GM19324 (cell line): ENCODE results near the gene RAX.
A peak's percentile ranks its signal among the peaks of the same experiment; 100 is the strongest.
"Not testable (repeated sequence)": the region's sequence is repeated elsewhere in the genome, so short reads cannot be mapped to it uniquely, and the experiment has no call there.

Experiments
- ATAC-seq: cut with Tn5 transposase; IDR thresholded peaks from one replicate; pipeline ENCODE4 v1.9.1; 2021; ENCODE audit warnings: mild to moderate bottlenecking, moderate library complexity; ENCODE audit not compliant: unreplicated experiment, low FRiP score

Gene RAX

DNA sequence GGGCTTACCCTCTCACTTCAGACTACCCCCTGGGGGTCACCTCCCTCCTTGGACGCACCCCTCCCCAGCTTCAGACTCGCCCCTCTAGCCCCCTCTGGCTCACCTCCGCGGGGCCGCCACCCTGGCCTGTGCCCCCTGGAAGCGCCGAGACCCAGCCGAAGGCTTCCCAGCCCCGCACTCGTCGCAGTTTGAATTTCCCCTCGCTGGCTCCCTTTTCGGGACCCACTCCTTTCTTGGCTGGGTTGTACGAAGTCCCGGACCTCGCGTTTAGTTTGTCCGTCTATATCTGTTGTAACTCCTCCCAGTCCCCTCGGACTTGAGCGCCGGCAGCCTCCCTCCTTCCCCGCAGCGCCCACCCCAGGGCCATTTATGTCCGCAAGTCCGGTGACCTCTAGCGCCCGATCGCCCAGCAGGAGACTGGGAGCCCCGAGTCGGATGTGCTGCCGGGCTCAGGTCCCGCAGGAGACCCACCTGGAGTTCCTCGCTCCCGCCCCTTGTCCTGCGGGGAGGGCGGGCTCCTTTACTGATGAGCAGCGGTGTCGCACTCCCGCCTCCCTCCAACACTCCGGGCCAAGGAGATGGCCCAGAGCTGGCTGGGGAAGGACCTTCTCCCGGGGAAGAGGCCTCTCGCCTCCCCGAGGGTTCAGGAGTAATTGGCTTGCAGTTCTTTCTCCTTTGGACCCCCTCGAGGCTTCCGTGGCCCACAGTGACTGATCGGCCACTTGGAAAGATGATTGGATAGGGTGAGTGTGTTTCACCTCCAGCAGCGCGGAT, 692 bp upstream of the RAX start:
- ATAC-seq, result no peak

- no peak for ATAC-seq
Measured at GRCh38 chr18:59272221-59272888, 899 bp downstream of the RAX start.

DNA sequence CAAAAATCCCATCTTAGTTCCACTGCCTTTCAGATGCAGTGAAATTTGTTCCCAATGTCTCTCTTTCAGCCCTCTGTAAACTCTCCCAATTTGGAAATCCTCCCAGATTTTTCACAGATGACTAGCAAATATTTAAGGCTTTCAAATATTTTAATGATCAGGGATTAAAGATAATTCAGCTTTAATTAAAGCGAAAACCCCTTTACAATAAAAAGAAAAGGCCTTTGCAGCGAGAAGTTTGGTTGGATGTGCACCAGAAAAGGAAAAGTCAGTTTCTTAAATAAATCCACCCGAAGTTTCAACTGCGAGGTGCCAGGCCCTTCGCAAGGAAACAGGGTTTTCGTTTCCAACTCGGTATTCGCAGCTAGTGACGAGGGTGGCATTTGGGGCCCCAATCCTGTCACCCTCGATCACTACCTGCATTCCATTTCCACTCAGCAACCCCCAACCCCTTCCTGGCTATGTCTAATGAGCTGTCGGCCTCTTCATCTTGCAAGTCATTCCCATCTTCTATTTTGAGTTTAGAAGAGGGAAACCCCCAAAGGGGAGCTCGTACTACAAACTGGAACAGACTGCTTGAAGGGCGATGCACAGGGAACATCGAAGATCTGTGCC, 1.5 kb downstream of the RAX start:
- no peak for ATAC-seq

- no peak for ATAC-seq
Measured at GRCh38 chr18:59270689-59271257, 2.5 kb downstream of the RAX start.

- ATAC-seq, result no peak
Measured at GRCh38 chr18:59269563-59270119, 3.6 kb downstream of the RAX start.

DNA sequence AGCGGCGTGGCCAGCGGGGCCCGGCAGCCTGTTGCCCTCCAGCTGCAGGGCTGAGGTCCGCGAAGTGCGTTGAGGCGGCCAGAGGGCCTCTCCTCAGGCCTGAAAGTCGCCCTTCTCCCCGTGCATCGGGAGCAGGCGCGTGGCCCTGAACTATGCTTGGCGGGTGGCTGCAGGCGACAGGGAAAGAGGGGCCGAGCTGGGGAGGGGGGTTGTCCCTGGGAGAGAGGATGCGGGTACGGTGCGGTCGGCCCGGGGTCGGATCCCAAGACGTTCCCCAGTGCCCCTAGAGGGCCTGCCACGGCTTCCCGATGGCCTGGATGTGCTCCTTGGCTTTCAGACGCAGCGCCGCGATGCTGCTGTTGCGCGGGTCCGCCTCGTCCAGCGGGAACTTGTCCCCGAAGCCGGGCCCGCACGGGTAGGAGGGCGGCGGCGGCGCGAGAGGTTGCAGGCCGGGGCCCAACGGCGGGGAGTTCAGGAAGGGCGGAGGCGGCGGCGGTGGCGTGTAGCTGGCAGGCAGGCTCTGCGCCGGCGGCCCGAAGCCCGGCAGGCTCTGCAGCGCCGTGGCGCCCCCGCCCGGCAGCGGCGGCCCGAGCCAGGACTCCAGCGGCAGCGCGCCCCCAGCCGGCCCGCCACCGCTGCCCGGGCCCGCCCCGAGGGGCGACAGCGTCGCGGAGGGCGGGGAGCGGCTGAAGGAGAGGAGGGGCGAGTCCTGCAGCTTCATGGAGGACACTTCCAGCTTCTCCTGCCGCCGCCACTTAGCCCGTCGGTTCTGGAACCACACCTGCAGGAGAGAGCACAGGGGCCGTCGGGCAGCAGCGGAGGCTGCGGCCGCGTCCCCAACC, 4.3 kb downstream of the RAX start:
- ATAC-seq, result no peak

DNA sequence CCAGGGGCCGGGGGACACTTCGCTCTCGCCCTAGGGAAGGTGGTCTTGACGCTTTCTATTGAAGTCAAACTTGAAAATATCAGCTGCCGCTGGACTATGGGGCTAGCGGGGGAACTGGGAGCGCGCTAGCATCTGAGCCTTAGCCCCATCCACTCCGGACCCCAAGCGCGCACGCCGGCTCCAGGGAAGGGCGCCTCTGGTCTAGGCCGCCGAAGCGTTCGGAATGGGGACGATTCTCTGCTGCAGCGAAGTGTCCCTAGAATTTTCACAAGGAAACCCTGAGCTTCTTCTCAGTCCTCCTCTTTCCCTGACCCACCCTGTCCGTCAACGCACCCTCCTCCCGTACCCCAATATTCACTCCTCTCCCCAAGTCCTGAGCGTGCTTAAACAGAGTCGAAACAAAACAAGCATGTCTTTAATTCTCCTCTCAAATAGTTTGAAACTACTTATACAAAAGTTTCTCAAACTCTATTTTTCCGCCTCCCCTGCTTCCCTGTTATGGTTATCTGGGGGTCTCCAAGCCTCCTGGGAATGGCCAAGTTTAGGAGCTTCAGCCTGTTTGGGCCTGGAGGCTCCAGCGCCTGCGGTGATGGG, 5.0 kb downstream of the RAX start:
- no peak for ATAC-seq

- no peak for ATAC-seq
Measured at GRCh38 chr18:59267503-59268126, 5.6 kb downstream of the RAX start.

DNA sequence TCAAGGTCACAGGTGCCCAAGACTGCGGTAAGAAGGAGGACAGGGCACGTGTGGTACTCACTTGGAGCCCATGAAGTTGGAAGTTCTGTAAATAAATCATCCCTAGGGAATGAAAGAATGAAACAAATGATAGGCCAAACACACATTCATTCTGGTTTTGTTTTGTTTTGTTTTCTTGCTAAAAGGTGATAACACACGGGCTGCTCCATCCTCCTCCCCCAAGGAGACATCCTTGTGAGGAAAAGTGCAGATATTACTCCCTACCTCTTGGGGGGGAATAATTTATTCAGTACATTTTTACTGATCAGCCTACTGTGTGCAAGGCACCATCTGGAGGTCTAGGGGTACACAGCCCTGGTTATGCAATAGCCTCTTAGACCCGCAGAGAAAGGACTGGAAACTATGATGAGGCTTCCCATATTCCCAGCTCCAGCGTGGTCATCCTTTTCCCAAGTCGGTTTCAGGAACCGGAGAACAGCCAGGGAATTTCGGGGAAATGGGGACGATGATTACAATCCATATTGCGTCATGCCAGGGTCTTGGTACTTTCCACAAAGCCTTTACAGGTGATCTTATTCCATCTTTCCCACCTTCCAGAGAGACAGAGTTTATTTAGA, 6.3 kb downstream of the RAX start:
- ATAC-seq, result no peak

DNA sequence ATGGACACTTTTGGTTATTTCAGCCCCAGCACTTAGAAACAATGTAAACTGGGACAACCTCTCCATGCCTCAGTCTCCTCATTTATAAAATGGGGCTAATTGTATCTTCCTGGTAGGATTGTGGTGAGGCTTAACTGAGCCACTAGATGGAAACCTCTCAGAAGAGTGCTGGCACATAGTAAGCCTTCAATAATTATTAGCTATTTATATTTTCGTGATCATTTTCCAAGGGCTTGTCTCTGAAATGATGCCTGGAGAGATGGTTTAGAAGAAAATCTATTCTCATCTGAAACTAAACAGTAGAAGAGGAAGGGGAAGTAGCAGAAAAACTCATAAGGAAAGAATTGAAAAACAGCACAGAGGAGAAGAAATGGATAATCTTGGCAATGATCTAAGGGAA, 6.8 kb downstream of the RAX start:
- ATAC-seq, result no peak

- ATAC-seq, result no peak
Measured at GRCh38 chr18:59265974-59266369, 7.3 kb downstream of the RAX start.

GRCh38 chr18:59265246-59265973, 7.8 kb downstream of the RAX start:
- ATAC-seq, result peak; percentile 60

DNA sequence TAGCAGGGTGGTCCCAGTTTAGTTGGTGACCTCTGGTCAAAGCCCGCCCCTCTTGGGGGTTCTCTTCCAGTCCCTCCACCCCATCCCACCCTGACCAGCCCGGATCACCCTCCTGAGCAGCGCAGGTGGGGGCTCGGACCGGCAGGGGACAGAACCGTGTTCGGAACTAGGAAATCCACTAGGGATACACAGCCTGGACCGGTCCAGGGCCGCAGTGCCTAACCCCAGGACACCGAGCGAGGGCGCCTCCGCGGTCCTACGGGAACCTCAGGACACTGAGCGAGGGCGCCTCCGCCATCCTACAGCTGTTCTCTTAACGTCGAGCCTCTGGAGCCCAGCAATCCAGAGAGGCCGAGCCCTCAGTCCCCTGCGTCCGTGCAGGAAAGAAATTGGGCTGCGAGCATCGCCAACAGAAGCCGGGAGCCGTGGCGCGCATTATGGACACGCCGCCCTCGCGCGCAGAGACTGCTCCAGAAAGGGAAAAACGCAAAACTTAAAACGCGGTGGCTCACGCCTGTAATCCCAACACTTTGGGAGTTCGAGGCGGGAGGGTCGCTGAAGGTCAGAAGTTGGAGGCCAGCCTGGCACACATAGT, 8.5 kb downstream of the RAX start:
- no peak for ATAC-seq

DNA sequence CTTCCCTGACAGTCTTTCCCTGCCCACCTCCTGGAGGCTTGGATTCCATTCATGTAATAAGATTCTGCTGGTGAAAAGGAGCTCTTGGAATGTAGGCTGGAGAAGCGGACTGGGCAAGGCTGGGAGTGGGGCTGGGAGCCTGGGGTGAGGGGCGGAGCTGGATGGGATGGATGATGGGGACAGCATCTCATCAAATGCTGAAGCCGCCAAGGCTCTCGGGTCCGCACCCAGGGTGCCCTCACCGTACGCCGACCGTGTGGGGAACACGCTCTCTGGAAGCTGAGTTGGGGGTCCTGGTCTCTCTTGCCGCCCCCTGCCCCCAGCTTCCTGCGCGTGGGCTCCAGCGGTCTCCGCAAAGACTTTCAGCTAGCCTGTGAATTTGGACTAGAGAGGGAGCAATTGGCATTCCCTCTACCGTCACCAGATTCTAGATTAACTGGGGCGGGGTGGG, 9.1 kb downstream of the RAX start:
- no peak for ATAC-seq

GRCh38 chr18:59263661-59264060, 9.6 kb downstream of the RAX start:
- ATAC-seq, result no peak

DNA sequence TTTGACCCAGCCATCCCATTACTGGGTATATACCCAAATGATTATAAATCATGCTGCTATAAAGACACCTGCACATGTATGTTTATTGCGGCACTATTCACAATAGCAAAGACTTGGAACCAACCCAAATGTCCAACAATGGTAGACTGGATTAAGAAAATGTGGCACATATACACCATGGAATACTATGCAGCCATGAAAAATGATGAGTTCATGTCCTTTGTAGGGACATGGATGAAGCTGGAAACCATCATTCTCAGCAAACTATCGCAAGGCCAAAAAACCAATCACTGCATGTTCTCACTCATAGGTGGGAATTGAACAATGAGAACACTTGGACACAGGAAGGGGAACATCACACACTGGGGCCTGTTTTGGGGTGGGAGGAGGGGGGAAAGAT, 11.0 kb downstream of the RAX start:
- ATAC-seq, result not testable (repeated sequence)

- not testable (repeated sequence) for ATAC-seq
Measured at GRCh38 chr18:59261842-59262241, 11.4 kb downstream of the RAX start.

DNA sequence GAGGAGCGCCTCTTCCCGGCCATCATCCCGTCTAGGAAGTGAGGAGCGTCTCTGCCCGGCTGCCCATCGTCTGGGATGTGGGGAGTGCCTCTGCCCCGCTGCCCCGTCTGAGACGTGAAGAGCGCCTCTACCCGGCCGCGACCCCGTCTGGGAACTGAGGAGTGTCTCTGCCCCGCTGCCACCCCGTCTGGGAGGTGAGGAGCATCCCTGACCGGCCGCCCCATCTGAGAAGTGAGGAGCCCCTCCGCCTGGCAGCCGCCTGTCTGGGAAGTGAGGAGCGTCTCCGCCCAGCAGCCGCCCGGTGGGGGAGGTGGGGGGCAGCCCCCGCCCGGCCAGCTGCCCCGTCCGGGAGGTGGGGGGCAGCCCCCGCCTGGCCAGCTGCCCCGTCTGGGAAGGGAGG, 17.8 kb downstream of the RAX start:
- not testable (repeated sequence) for ATAC-seq
